OCI-LY7 (cell line): ENCODE results near the gene AATF.

ENCODE experiments used
- CTCF ChIP-seq: fragments of 200-600 bp; sonication (generic); conservative IDR thresholded peaks from 2 replicates; pipeline ENCODE4 v1.5.1; 2014; ENCODE audit warnings: mild to moderate bottlenecking, antibody characterized with exemption, low read length, moderate library complexity, mixed read lengths
- EZH2phosphoT487 ChIP-seq: fragments of 200-600 bp; sonication (generic); IDR thresholded peaks from 2 replicates; pipeline ENCODE4 v1.6.1; 2018; ENCODE audit warnings: low read depth, borderline replicate concordance, mild to moderate bottlenecking, mixed run types, antibody characterized with exemption, low read length, moderate library complexity, mixed read lengths

- TF ChIP-seq CTCF (no peak), EZH2phosphoT487 (no peak)
Observed at GRCh38 chr17:37094391-37094790, 145.6 kb downstream of the AATF start.
